HEK293T (cell line): Measurements from ENCODE around the gene DIDO1.

Experiments
- BHLHE40 ChIP-seq: fragments of 450-650 bp; IDR thresholded peaks from 2 replicates; pipeline ENCODE4 v1.6.1; 2016; ENCODE audit warnings: mild to moderate bottlenecking, moderate library complexity, borderline replicate concordance
- CTBP1 ChIP-seq: fragments of 450-650 bp; IDR thresholded peaks from 2 replicates; pipeline ENCODE4 v1.6.1; 2016; ENCODE audit warnings: borderline replicate concordance
- ELF4 ChIP-seq: fragments of 450-650 bp; IDR thresholded peaks from 2 replicates; pipeline ENCODE4 v1.6.1; 2017; ENCODE audit warnings: antibody characterized with exemption
- FOXA1 ChIP-seq: fragments of 450-650 bp; IDR thresholded peaks from 2 replicates; pipeline ENCODE4 v1.6.1; 2016; ENCODE audit warnings: mild to moderate bottlenecking
- FOXM1 ChIP-seq: fragments of 450-650 bp; IDR thresholded peaks from 2 replicates; pipeline ENCODE4 v1.6.1; 2017; ENCODE audit warnings: mild to moderate bottlenecking, borderline replicate concordance
- HDGF ChIP-seq: fragments of 450-650 bp; IDR thresholded peaks from 2 replicates; pipeline ENCODE4 v1.6.1; 2017; ENCODE audit warnings: antibody characterized with exemption, borderline replicate concordance
- L3MBTL2 ChIP-seq: fragments of 450-650 bp; conservative IDR thresholded peaks from 2 replicates; pipeline ENCODE4 v1.6.1; 2016; ENCODE audit warnings: mild to moderate bottlenecking
- LEF1 ChIP-seq: fragments of 450-650 bp; IDR thresholded peaks from 2 replicates; pipeline ENCODE4 v1.6.1; 2017; ENCODE audit warnings: mild to moderate bottlenecking, borderline replicate concordance
- NFRKB ChIP-seq: fragments of 450-650 bp; IDR thresholded peaks from 2 replicates; pipeline ENCODE4 v1.6.1; 2016; ENCODE audit warnings: mild to moderate bottlenecking, moderate library complexity
- SP1 ChIP-seq: fragments of 450-650 bp; IDR thresholded peaks from 2 replicates; pipeline ENCODE4 v1.6.1; 2017
- SUZ12 ChIP-seq: fragments of 450-650 bp; IDR thresholded peaks from 2 replicates; pipeline ENCODE4 v1.6.1; 2016; ENCODE audit warnings: mild to moderate bottlenecking
- TARDBP ChIP-seq: fragments of 450-650 bp; IDR thresholded peaks from 2 replicates; pipeline ENCODE4 v1.6.1; 2016
- TF ChIP-seq, protein P1 (sequence below): fragments of 450-650 bp; IDR thresholded peaks from 2 replicates; pipeline ENCODE4 v1.6.1; 2016

GRCh38 chr20:62901891-62902290 lies 24.4 kb downstream of the DIDO1 start:
- TF ChIP-seq FOXM1 (no peak), BHLHE40 (no peak), L3MBTL2 (no peak), FOXA1 (no peak), SP1 (no peak), SUZ12 (no peak), ELF4 (no peak), TARDBP (no peak), NFRKB (no peak), HDGF (no peak), LEF1 (no peak), CTBP1 (no peak)
- TF ChIP-seq, protein P1, sequence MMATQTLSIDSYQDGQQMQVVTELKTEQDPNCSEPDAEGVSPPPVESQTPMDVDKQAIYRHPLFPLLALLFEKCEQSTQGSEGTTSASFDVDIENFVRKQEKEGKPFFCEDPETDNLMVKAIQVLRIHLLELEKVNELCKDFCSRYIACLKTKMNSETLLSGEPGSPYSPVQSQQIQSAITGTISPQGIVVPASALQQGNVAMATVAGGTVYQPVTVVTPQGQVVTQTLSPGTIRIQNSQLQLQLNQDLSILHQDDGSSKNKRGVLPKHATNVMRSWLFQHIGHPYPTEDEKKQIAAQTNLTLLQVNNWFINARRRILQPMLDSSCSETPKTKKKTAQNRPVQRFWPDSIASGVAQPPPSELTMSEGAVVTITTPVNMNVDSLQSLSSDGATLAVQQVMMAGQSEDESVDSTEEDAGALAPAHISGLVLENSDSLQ, result no peak
